ENCODE results near the gene TTLL10.

- no peak for TF ChIP-seq CTCF (IDR thresholded peaks at IDR 0.05)
- TF ChIP-seq POLR2AphosphoS5 (IDR thresholded peaks at IDR 0.05) = peak in 1 of 3 donors; percentile 5
- TF ChIP-seq POLR2A (IDR thresholded peaks at IDR 0.05) = no peak
- TF ChIP-seq EP300 (IDR thresholded peaks at IDR 0.05; ENCODE audit: low read depth) = no peak
Measured at GRCh38 chr1:1168451-1169411, 4.9 kb upstream of the TTLL10 start.

Measured in transverse colon (tissue), 4 donors.